ENCODE results near the gene LMBRD1.
"Not testable (repeated sequence)": the region's sequence is repeated elsewhere in the genome, so short reads cannot be mapped to it uniquely, and the experiment has no call there.

Gene LMBRD1

GRCh38 chr6:69735027-69735426 lies 61.8 kb downstream of the LMBRD1 start:
- DNase-seq (ENCODE audit: low read depth, low spot score) = no peak

GRCh38 chr6:69732640-69733039 lies 64.2 kb downstream of the LMBRD1 start:
- no peak for DNase-seq (ENCODE audit: low read depth, low spot score)

- no peak for DNase-seq (ENCODE audit: low read depth, low spot score)
Measured at GRCh38 chr6:69732045-69732444, 64.8 kb downstream of the LMBRD1 start.

- DNase-seq (ENCODE audit: low read depth, low spot score) = no peak
Measured at GRCh38 chr6:69729870-69730449, 66.8 kb downstream of the LMBRD1 start.

- no peak for DNase-seq (ENCODE audit: low read depth, low spot score)
Measured at GRCh38 chr6:69722683-69723082, 74.1 kb downstream of the LMBRD1 start.

- DNase-seq (ENCODE audit: low read depth, low spot score) = no peak
Measured at GRCh38 chr6:69719602-69720193, 77.1 kb downstream of the LMBRD1 start.

GRCh38 chr6:69706724-69707123 lies 90.1 kb downstream of the LMBRD1 start:
- DNase-seq (ENCODE audit: low read depth, low spot score) = no peak

GRCh38 chr6:69705954-69706353 lies 90.9 kb downstream of the LMBRD1 start:
- peak; percentile 1 for DNase-seq (ENCODE audit: low read depth, low spot score)

GRCh38 chr6:69704916-69705315 lies 91.9 kb downstream of the LMBRD1 start:
- no peak for DNase-seq (ENCODE audit: low read depth, low spot score)

- DNase-seq (ENCODE audit: low read depth, low spot score) = no peak
Measured at GRCh38 chr6:69699655-69700054, 97.2 kb downstream of the LMBRD1 start.

- no peak for DNase-seq (ENCODE audit: low read depth, low spot score)
Measured at GRCh38 chr6:69696273-69696672, 100.5 kb downstream of the LMBRD1 start.

- DNase-seq (ENCODE audit: low read depth, low spot score) = no peak
Measured at GRCh38 chr6:69693762-69694161, 103.0 kb downstream of the LMBRD1 start.

GRCh38 chr6:69690986-69691385 lies 105.8 kb downstream of the LMBRD1 start:
- no peak for DNase-seq (ENCODE audit: low read depth, low spot score)

GRCh38 chr6:69680302-69680701 lies 116.5 kb downstream of the LMBRD1 start:
- DNase-seq (ENCODE audit: low read depth, low spot score) = no peak

- DNase-seq (ENCODE audit: low read depth, low spot score) = no peak
Measured at GRCh38 chr6:69673298-69673697, 123.5 kb downstream of the LMBRD1 start.

- no peak for DNase-seq (ENCODE audit: low read depth, low spot score)
Measured at GRCh38 chr6:69668916-69669315, 127.9 kb downstream of the LMBRD1 start.

- not testable (repeated sequence) for DNase-seq (ENCODE audit: low read depth, low spot score)
Measured at GRCh38 chr6:69666779-69667178, 130.0 kb downstream of the LMBRD1 start.

- no peak for DNase-seq (ENCODE audit: low read depth, low spot score)
Measured at GRCh38 chr6:69665437-69665836, 131.4 kb downstream of the LMBRD1 start.

GRCh38 chr6:69664551-69664950 lies 132.3 kb downstream of the LMBRD1 start:
- DNase-seq (ENCODE audit: low read depth, low spot score) = no peak

- no peak for DNase-seq (ENCODE audit: low read depth, low spot score)
Measured at GRCh38 chr6:69663215-69663614, 133.6 kb downstream of the LMBRD1 start.

GRCh38 chr6:69650703-69651102 lies 146.1 kb downstream of the LMBRD1 start:
- DNase-seq (ENCODE audit: low read depth, low spot score) = no peak

- DNase-seq (ENCODE audit: low read depth, low spot score) = no peak
Measured at GRCh38 chr6:69647726-69648125, 149.1 kb downstream of the LMBRD1 start.

- DNase-seq (ENCODE audit: low read depth, low spot score) = no peak
Measured at GRCh38 chr6:69643688-69644087, 153.1 kb downstream of the LMBRD1 start.

- DNase-seq (ENCODE audit: low read depth, low spot score) = no peak
Measured at GRCh38 chr6:69632932-69633331, 163.9 kb downstream of the LMBRD1 start.
